Esophagus muscularis mucosa (tissue), 4 donors: Measurements from ENCODE around the gene FBP1. TPM values are rescaled to one million over a fixed set of nuclear protein-coding genes. Genes with fewer than 3 reads are reported as not detected.

Experiments
- DNase-seq: peaks from one replicate; pipeline ENCODE4 v3.0.0-alpha.2; 2017; ENCODE audit errors: extremely low spot score
- H3K27ac ChIP-seq, 4 donors: fragments of 200-600 bp; sonication (generic); replicated peaks in 1 of 4; 1 replicate in 3 of 4; 2 replicates in 1 of 4; pipeline ENCODE4 v1.5.1; 2016 to 2019; ENCODE audit warnings: mild to moderate bottlenecking in 1 of 4
- H3K27me3 ChIP-seq, 4 donors: fragments of 200-600 bp; sonication (generic); one replicate each; pipeline versions ENCODE4 v1.5.1 to v1.6.0; 2016 to 2019
- H3K36me3 ChIP-seq, 4 donors: fragments of 200-600 bp; sonication (generic); one replicate each; pipeline ENCODE4 v1.5.1; 2016 to 2019
- H3K4me1 ChIP-seq, 4 donors: fragments of 200-600 bp; sonication (generic); one replicate each; pipeline ENCODE4 v1.5.1; 2016 to 2019
- H3K4me3 ChIP-seq, 4 donors: fragments of 200-600 bp; sonication (generic); 1 replicate in 2 of 4; 2 replicates in 2 of 4; pipeline ENCODE4 v1.5.1; 2016 to 2019; ENCODE audit warnings: mild to moderate bottlenecking in 4 of 4, moderate library complexity in 1 of 4
- H3K9me3 ChIP-seq, 4 donors: fragments of 200-600 bp; sonication (generic); 1 replicate in 3 of 4; 2 replicates in 1 of 4; pipeline ENCODE4 v1.5.1; 2016 to 2019
- CTCF ChIP-seq, 3 experiments: fragments of 200-600 bp in 2 of 3; fragments of 450-650 bp in 1 of 3; sonication (generic) in 2 of 3; IDR thresholded peaks; one replicate each; pipeline ENCODE4 v1.5.1; 2017 to 2019; ENCODE audit warnings: antibody characterized with exemption in 3 of 3, mild to moderate bottlenecking in 2 of 3, moderate library complexity in 1 of 3
- EP300 ChIP-seq: sonication (generic); formaldehyde crosslinking; IDR thresholded peaks from one replicate; pipeline ENCODE4 v1.6.1; 2017; ENCODE audit warnings: antibody characterized with exemption
- POLR2A ChIP-seq: fragments of 450-650 bp; IDR thresholded peaks from one replicate; pipeline ENCODE4 v1.6.1; 2017; ENCODE audit warnings: antibody characterized with exemption, moderate library complexity, mild to moderate bottlenecking, low read depth
- POLR2AphosphoS5 ChIP-seq, 2 donors: sonication (generic); formaldehyde crosslinking; IDR thresholded peaks; one replicate each; pipeline ENCODE4 v1.6.1; 2017; ENCODE audit warnings: antibody characterized with exemption in 2 of 2
- WGBS: methylation state at CpG from one replicate; pipeline ENCODE4 v1.1.5; 2018; 5-methylcytosine and 5-hydroxymethylcytosine counted together
- intact Hi-C: fragments of 100-400 bp; cut with DNase I; formaldehyde crosslinking; loops from one replicate; pipeline ENCODE4 v1.15.1; 2023
- total RNA-seq, 4 donors: library from RNA; depleted of rRNA; stranded (reverse); fragments of >200 nt; gene quantifications; one replicate each; pipeline versions ENCODE4 v1.1.0 to v1.2.1, GENCODE V29; 2016

FBP1 gene
- total RNA-seq, 4 donors from 2014 or later = 1.2 to 4.6 (median 2.2) TPM

GRCh38 chr9:94680621-94681020 is 41.3 kb upstream of the FBP1 start:
- H3K4me1 ChIP-seq = peaks cover 10 to 14% (median 11%) of the 10 kb centered on the region in 4 donors
- no peak for DNase-seq
- no peak overlapping the region for H3K4me3 ChIP-seq
- H3K27ac ChIP-seq = no peak overlapping the region
- WGBS = 86% methylated on average over 2 of the region's 2 CpGs
- intact Hi-C loops = loop anchor here (2.0 to 5.0 kb wide), 2 partner anchors 450 to 587 kb away; no protein-coding TSS in a partner anchor
- no peaks in the 10 kb centered on the region for H3K9me3 ChIP-seq
- no peak for TF ChIP-seq POLR2A
- no peak for TF ChIP-seq POLR2AphosphoS5 (IDR thresholded peaks at IDR 0.05)
- no peak for TF ChIP-seq CTCF (IDR thresholded peaks at IDR 0.05)
- no peak for TF ChIP-seq EP300
- no peaks in the 10 kb centered on the region for H3K36me3 ChIP-seq
- no peaks in the 10 kb centered on the region for H3K27me3 ChIP-seq

GRCh38 chr9:94680020-94680419 is 40.7 kb upstream of the FBP1 start:
- H3K9me3 ChIP-seq = no peaks in the 10 kb centered on the region
- H3K27ac ChIP-seq = no peak overlapping the region
- H3K4me3 ChIP-seq = no peak overlapping the region
- peaks cover 15 to 20% (median 17%) of the 10 kb centered on the region in 4 donors for H3K4me1 ChIP-seq
- TF ChIP-seq EP300 (no peak), CTCF (IDR thresholded peaks at IDR 0.05) (no peak), POLR2A (no peak), POLR2AphosphoS5 (IDR thresholded peaks at IDR 0.05) (no peak)
- intact Hi-C loops = loop anchor here (2.0 to 5.0 kb wide), 2 partner anchors 451 to 587 kb away; no protein-coding TSS in a partner anchor
- no peaks in the 10 kb centered on the region for H3K36me3 ChIP-seq
- H3K27me3 ChIP-seq = no peaks in the 10 kb centered on the region
- 91% methylated on average over 1 of the region's 1 CpG for WGBS
- no peak for DNase-seq

DNA sequence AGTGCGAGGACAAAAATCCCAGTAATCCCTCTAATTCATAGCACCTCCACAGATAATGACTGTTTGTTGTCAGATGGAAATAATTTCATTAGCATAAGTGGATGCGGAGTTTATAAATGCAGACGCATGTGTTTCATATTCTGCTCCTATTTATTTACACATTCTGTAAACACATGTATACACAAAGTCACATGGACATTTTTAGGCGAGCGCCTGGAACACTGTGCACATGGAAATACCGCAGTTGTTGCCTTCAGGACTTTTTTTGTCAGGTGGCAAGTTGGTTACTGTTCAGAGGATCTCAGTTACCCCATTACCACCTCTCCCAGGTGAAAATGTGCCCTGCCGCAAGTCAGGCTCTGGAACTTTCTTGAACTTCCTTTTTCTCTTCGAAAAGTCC is 40.3 kb upstream of the FBP1 start:
- DNase-seq = no peak
- TF ChIP-seq CTCF (IDR thresholded peaks at IDR 0.05) = no peak
- no peak for TF ChIP-seq POLR2A
- no peak for TF ChIP-seq EP300
- no peak for TF ChIP-seq POLR2AphosphoS5 (IDR thresholded peaks at IDR 0.05)
- intact Hi-C loops = loop anchor here (5.0 kb wide), 1 partner anchor 93 kb away; no protein-coding TSS in a partner anchor
- Histone ChIP-seq H3K4me3 (no peak overlapping the region), H3K9me3 (no peaks in the 10 kb centered on the region), H3K27me3 (no peaks in the 10 kb centered on the region), H3K4me1 (peaks cover 15 to 23% (median 21%) of the 10 kb centered on the region in 4 donors), H3K27ac (no peak overlapping the region), H3K36me3 (no peaks in the 10 kb centered on the region)
- 91% methylated on average over 8 of the region's 8 CpGs for WGBS

DNA sequence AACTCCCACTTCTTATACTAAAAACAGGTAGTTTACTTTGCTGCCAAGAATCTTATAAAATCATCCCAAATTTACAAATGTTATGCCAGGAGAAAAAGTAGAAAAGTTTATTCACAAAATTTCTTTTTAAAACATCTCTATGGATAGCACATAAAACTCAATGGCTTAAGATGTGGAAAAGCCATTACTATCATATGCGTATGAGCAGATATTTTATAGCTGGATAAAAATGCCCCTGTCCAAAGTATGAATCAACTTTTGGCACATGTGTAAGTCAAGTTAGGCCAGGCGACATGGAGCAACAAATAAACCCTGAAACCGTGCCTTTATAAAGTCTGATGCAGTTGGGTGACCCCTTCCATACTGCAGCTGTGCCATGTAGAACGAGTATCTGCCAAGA is 38.6 kb upstream of the FBP1 start:
- no peak overlapping the region for H3K27ac ChIP-seq
- TF ChIP-seq EP300 = no peak
- TF ChIP-seq POLR2AphosphoS5 (IDR thresholded peaks at IDR 0.05) = no peak
- no peak for TF ChIP-seq CTCF (IDR thresholded peaks at IDR 0.05)
- TF ChIP-seq POLR2A = no peak
- no peaks in the 10 kb centered on the region for H3K36me3 ChIP-seq
- no peak overlapping the region for H3K4me3 ChIP-seq
- intact Hi-C loops = loop anchor here (5.0 kb wide), 1 partner anchor 94 kb away; no protein-coding TSS in a partner anchor
- no peaks in the 10 kb centered on the region for H3K9me3 ChIP-seq
- peaks cover 15 to 25% (median 22%) of the 10 kb centered on the region in 4 donors for H3K4me1 ChIP-seq
- no peaks in the 10 kb centered on the region for H3K27me3 ChIP-seq
- 64% methylated on average over 4 of the region's 4 CpGs for WGBS
- no peak for DNase-seq
